NCI-H146 (cell line): ENCODE data around the gene SSR3.

Experiments
- DNase-seq: peaks from one replicate; lab custom pipeline; 2025; lab: John Stamatoyannopoulos, UW

SSR3 gene

GRCh38 chr3:156491192-156491591 is 63.7 kb downstream of the SSR3 start:
- DNase-seq: no peak
